ENCODE results near the gene TFPI. TPM values are rescaled to one million over a fixed set of nuclear protein-coding genes. Genes with fewer than 3 reads are reported as not detected.

The TFPI gene
- total RNA-seq, 4 donors from 2014 or later, result 68.9 to 219 (median 108) TPM

GRCh38 chr2:187466129-187466792, 88.0 kb downstream of the TFPI start:
- TF ChIP-seq, protein P1, sequence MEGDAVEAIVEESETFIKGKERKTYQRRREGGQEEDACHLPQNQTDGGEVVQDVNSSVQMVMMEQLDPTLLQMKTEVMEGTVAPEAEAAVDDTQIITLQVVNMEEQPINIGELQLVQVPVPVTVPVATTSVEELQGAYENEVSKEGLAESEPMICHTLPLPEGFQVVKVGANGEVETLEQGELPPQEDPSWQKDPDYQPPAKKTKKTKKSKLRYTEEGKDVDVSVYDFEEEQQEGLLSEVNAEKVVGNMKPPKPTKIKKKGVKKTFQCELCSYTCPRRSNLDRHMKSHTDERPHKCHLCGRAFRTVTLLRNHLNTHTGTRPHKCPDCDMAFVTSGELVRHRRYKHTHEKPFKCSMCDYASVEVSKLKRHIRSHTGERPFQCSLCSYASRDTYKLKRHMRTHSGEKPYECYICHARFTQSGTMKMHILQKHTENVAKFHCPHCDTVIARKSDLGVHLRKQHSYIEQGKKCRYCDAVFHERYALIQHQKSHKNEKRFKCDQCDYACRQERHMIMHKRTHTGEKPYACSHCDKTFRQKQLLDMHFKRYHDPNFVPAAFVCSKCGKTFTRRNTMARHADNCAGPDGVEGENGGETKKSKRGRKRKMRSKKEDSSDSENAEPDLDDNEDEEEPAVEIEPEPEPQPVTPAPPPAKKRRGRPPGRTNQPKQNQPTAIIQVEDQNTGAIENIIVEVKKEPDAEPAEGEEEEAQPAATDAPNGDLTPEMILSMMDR (IDR thresholded peaks at IDR 0.05; ENCODE audit: low read depth), result no peak

- TF ChIP-seq, protein P1 (IDR thresholded peaks at IDR 0.05; ENCODE audit: low read depth), result no peak
These were observed 91.4 kb downstream of the TFPI start for GRCh38 chr2:187462839-187463238.

- TF ChIP-seq, protein P1 (IDR thresholded peaks at IDR 0.05; ENCODE audit: low read depth), result no peak
These were observed 92.7 kb downstream of the TFPI start for GRCh38 chr2:187461294-187462261.

- TF ChIP-seq, protein P1 (IDR thresholded peaks at IDR 0.05; ENCODE audit: low read depth), result no peak
These were observed 95.0 kb downstream of the TFPI start for GRCh38 chr2:187459256-187459655.

DNA sequence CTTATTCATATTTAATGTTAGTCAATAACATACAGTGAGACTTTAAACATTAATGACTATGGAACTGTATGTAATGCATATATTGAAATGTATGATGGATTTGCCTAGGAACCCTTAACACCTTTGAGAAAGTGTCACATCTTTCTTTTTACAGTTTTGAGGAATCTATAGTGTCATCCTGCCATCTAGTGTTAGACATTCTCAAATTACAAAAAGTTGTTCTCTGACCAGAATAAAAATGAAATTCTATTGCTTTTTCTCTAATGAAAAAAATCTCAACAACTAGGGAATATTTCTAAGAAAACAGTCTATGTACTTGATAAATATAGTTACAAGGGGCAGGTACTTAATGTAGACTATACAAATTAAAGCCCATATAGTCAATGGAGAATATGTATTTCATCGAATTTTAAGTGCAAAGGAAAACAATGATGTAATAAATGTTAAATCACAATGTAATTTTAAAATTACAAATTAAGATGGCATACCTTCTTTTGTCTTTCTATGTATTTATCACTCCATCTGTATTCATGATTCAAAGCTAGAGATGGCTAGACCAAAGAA, 101.1 kb downstream of the TFPI start:
- TF ChIP-seq, protein P1 (IDR thresholded peaks at IDR 0.05; ENCODE audit: low read depth), result no peak

DNA sequence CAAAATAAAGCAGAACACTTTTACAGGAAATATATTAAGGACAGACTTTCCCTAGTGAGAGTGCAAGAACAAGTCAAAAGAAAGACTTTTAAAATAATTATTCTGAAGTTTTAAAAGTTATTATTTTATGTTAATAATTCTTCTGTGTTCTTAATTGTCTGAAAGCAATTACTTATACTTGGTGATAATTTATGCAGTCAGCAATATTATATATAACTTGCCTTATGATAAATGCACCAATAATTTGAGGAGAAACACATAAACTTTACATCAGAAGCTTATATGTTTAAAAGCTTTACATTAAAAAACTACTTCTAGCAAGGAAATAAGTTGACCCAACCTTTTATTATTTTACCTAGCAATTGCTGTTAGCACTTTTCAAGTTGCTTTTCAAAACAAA, 102.7 kb downstream of the TFPI start:
- TF ChIP-seq, protein P1 (IDR thresholded peaks at IDR 0.05; ENCODE audit: low read depth), result no peak

DNA sequence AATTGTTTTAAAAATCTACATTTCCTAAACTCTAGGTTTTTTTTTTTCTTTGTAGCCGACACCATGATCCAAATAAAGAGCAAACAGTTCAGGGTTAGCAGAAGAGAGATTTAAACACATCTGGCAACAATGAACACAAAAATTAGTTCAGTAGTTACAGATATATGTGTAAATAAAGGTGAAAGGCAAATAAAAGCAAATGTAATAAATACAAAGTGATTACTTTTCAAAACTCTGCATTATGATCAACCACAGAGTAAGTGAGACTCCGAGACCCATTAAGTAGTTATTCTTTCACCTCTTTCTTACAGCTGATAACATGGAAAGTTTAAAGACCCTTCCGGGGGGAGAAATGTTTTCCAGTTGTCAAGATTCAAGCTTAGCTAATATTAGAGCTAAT, 106.9 kb downstream of the TFPI start:
- TF ChIP-seq, protein P1 (IDR thresholded peaks at IDR 0.05; ENCODE audit: low read depth), result no peak

Measured in subcutaneous adipose tissue (tissue), 4 donors.